GM12865 (cell line): ENCODE results near the gene MTA3.

Experiments used
- DNase-seq: peaks from one replicate; pipeline ENCODE4 v3.0.0; 2010; ENCODE audit warnings: low read depth
- H3K4me3 ChIP-seq: 2 replicates; pipeline ENCODE4 v1.5.1; 2011; ENCODE audit warnings: mild to moderate bottlenecking, low read depth, low read length, control low read depth
- TF ChIP-seq, protein P1 (sequence below): IDR thresholded peaks from 2 replicates; pipeline ENCODE4 v1.5.1; 2011; ENCODE audit warnings: low read length, control low read depth, low read depth, inconsistent platforms; ENCODE audit not compliant: insufficient read depth; ENCODE audit errors: missing control alignments

Gene MTA3

DNA sequence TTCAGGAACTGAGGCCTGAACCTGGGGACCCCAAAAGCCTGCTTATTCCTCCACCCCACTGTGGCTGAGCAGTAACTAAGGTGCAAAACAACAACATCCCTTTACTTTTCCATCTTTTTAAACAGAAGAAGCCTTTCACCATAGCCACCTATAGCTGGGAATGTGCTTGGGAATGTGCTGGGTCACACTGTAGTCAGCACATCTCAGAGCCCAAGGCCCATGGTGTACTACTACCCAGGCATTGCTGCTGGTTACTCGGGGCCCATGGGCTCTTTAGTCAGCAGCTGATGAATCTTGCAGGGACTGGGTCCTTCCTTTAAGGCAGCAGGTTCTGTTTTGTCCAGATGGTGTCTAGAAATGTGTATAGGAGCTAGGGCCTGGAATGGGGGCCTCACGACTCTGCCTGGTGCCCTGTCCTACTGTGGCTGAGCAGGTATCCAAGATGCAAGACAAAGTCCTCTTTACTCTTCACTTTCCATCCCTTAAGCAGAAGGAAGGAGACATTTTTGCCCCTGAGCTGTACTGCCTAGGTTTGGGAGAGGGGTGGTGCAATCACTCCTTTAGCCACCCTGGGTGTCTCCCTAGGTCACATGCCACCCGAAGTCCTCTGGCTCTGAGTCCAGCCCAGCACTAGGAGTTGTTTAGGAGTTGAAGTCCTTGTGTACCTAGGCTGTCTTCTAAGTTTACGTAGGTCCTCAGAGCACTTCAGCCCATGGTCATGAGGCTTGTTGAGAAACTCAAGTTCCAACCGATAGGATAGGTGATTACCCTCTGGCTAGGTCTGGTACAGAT is 125.5 kb downstream of the MTA3 start:
- no peak for DNase-seq
- no peak overlapping the region for H3K4me3 ChIP-seq
- TF ChIP-seq, protein P1, sequence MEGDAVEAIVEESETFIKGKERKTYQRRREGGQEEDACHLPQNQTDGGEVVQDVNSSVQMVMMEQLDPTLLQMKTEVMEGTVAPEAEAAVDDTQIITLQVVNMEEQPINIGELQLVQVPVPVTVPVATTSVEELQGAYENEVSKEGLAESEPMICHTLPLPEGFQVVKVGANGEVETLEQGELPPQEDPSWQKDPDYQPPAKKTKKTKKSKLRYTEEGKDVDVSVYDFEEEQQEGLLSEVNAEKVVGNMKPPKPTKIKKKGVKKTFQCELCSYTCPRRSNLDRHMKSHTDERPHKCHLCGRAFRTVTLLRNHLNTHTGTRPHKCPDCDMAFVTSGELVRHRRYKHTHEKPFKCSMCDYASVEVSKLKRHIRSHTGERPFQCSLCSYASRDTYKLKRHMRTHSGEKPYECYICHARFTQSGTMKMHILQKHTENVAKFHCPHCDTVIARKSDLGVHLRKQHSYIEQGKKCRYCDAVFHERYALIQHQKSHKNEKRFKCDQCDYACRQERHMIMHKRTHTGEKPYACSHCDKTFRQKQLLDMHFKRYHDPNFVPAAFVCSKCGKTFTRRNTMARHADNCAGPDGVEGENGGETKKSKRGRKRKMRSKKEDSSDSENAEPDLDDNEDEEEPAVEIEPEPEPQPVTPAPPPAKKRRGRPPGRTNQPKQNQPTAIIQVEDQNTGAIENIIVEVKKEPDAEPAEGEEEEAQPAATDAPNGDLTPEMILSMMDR: no peak

DNA sequence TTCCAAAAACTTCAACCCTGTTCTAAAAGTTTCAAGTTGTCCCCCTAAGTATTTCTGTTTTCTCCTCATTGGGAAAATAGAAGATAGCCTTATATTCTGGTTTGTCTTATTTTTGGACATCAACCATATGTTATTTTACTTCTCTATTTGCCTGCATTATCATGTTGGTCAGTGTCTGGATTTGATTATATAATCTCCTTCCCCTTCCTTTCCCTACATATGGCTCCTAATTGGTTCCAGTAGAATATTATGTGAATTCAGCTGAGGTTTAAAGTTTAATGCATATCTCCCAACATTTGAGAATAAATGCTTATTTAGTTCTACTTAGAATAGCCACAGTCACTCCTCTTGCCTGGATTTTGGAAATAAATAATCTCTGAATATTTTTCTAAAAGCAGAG is 128.6 kb downstream of the MTA3 start:
- TF ChIP-seq, protein P1: no peak
- no peak overlapping the region for H3K4me3 ChIP-seq
- no peak for DNase-seq

DNA sequence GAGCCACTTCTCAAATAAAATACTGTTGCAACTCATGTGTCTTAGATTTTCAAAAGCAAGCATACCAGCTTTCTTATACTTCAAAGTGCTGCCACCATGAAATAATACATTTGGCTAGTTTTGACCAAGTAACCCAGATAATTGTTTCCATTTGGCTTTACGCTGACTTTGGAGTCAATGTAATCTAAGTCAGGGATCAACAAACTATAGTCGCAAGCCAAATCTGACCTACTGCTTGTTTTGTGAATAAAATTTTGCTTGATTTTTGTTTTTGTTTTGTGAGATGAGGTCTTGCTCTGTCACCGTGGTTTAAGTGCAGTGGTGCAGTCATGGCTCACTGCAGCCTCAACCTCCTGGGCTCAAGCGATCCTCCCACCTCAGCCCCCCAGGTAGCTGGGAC is 130.5 kb downstream of the MTA3 start:
- TF ChIP-seq, protein P1: no peak
- H3K4me3 ChIP-seq: no peak overlapping the region
- DNase-seq: no peak

DNA sequence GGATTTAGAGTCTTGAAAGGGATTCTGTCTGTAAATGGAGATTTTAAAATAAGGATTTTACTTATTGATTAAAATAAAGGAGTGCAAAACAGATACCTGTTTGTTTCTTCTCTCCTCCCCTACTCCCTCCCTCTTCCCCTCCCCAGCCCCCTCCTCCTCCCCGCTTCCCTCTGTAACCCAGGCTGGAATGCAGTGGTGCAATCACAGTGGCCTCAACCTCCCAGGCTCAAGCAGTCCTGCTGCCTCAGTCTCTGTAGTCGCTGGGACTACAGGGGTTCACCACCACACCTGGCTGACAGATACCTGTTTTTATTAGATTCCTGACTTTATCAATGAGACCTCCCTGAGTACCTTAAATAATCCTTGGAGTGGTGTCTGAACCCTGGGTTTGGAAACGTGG is 138.4 kb downstream of the MTA3 start:
- DNase-seq: no peak
- H3K4me3 ChIP-seq: no peak overlapping the region
- TF ChIP-seq, protein P1: no peak

DNA sequence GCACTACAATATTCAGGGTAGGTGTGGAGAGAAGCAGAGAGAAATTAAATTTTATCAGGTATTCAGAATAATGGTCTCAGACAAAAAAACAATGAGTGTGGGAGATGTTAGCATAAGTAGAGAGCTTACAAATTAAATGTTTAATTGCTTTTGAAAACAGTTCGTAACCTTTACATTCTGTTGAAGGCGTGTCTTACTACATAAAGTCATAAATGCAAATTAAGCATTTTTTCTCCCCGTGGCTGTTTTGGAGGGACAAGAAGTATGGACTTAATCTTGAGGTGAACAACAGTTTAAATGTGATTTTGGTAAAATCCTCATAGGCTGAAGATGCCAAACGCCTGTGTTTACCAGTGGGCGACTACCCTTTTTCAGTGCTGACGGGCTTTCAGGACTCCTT is 139.7 kb downstream of the MTA3 start:
- no peak for DNase-seq
- TF ChIP-seq, protein P1: no peak
- H3K4me3 ChIP-seq: no peak overlapping the region

DNA sequence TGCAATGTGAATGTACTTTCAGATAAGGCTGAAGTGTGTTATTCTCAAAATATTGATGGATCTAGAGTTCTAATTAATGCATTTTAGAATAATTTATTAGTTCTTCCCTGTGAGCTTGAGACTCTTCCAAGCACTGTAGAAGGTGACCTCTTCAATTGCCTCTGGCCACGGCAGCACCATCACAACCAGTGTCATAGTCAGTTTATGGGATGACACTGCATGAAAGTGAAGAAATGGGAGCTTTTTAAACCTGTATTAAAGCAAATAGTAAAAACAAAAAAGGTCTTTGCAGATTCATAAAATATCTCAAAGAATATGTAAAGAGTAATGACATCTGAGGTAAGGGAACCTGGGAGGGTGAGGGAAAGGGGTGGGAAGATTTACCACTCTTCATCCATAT is 143.5 kb downstream of the MTA3 start:
- TF ChIP-seq, protein P1: no peak
- H3K4me3 ChIP-seq: no peak overlapping the region
- DNase-seq: no peak

DNA sequence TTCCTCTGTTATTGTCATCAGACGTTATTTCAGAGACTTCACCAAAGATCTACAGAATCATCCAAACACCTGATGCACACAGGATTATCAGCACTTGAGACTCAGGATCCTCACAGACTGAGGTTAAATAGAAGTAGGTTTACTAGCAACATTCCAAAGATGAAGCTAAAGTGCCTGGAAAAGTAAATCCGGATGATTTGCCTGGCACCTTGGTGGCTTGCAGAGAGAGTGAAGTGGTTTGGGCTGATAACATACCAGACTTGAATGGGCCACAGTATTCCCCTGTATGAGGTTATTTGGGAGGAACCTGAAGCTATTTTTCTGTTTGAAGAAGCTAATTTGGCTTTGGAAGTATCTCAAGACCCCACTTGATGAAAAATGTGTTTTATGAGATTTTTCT is 144.5 kb downstream of the MTA3 start:
- no peak overlapping the region for H3K4me3 ChIP-seq
- TF ChIP-seq, protein P1: no peak
- DNase-seq: no peak
